BE2C (cell line): ENCODE data around the gene TMC5.

Experiments used
- DNase-seq: peaks from one replicate; pipeline ENCODE4 v3.0.0-alpha.2; 2020
- H3K27me3 ChIP-seq: fragments of 250-450 bp; sonication (Bioruptor Pico); 2 replicates; pipeline ENCODE4 v1.5.1; 2020; ENCODE audit warnings: mild to moderate bottlenecking
- H3K36me3 ChIP-seq: fragments of 250-450 bp; sonication (Bioruptor Pico); 2 replicates; pipeline ENCODE4 v1.5.1; 2020; ENCODE audit warnings: mild to moderate bottlenecking
- H3K4me1 ChIP-seq: fragments of 250-450 bp; sonication (Bioruptor Pico); 2 replicates; pipeline ENCODE4 v1.5.1; 2020
- H3K4me3 ChIP-seq: 2 replicates; pipeline ENCODE4 v1.5.1; 2011; ENCODE audit warnings: low read depth, low read length
- H3K9me3 ChIP-seq: fragments of 250-450 bp; sonication (Bioruptor Pico); 2 replicates; pipeline ENCODE4 v1.5.1; 2020
- CTCF ChIP-seq: IDR thresholded peaks from 2 replicates; pipeline ENCODE4 v1.5.1; 2012; ENCODE audit warnings: mild to moderate bottlenecking, low read depth, low read length

TMC5 gene

GRCh38 chr16:19431636-19432340 lies 14.1 kb downstream of the TMC5 start:
- no peak for DNase-seq
- Histone ChIP-seq H3K36me3 (no peaks in the 10 kb centered on the region), H3K4me1 (no peaks in the 10 kb centered on the region), H3K4me3 (no peak overlapping the region), H3K27me3 (no peaks in the 10 kb centered on the region), H3K9me3 (no peaks in the 10 kb centered on the region)
- TF ChIP-seq CTCF: no peak

- Histone ChIP-seq H3K27me3 (no peaks in the 10 kb centered on the region), H3K4me1 (no peaks in the 10 kb centered on the region), H3K36me3 (no peaks in the 10 kb centered on the region), H3K4me3 (no peak overlapping the region), H3K9me3 (no peaks in the 10 kb centered on the region)
- no peak for DNase-seq
- TF ChIP-seq CTCF: no peak
These were observed 14.7 kb downstream of the TMC5 start for GRCh38 chr16:19432429-19432828.

- no peaks in the 10 kb centered on the region for H3K9me3 ChIP-seq
- no peaks in the 10 kb centered on the region for H3K27me3 ChIP-seq
- TF ChIP-seq CTCF: no peak
- no peak overlapping the region for H3K4me3 ChIP-seq
- H3K4me1 ChIP-seq: no peaks in the 10 kb centered on the region
- no peak for DNase-seq
- no peaks in the 10 kb centered on the region for H3K36me3 ChIP-seq
These were observed 16.9 kb downstream of the TMC5 start for GRCh38 chr16:19434584-19434983.

GRCh38 chr16:19436540-19436939 lies 18.9 kb downstream of the TMC5 start:
- H3K9me3 ChIP-seq: no peaks in the 10 kb centered on the region
- H3K27me3 ChIP-seq: no peaks in the 10 kb centered on the region
- H3K4me1 ChIP-seq: no peaks in the 10 kb centered on the region
- H3K4me3 ChIP-seq: no peak overlapping the region
- DNase-seq: no peak
- TF ChIP-seq CTCF: no peak
- no peaks in the 10 kb centered on the region for H3K36me3 ChIP-seq

- Histone ChIP-seq H3K27me3 (no peaks in the 10 kb centered on the region), H3K9me3 (no peaks in the 10 kb centered on the region), H3K4me3 (no peak overlapping the region), H3K4me1 (no peaks in the 10 kb centered on the region), H3K36me3 (no peaks in the 10 kb centered on the region)
- DNase-seq: no peak
- no peak for TF ChIP-seq CTCF
These were observed 19.6 kb downstream of the TMC5 start for GRCh38 chr16:19437280-19437679.

GRCh38 chr16:19438739-19439138 lies 21.1 kb downstream of the TMC5 start:
- no peaks in the 10 kb centered on the region for H3K9me3 ChIP-seq
- no peak for TF ChIP-seq CTCF
- no peaks in the 10 kb centered on the region for H3K36me3 ChIP-seq
- no peaks in the 10 kb centered on the region for H3K27me3 ChIP-seq
- DNase-seq: no peak
- no peak overlapping the region for H3K4me3 ChIP-seq
- no peaks in the 10 kb centered on the region for H3K4me1 ChIP-seq
